OCI-M2 (cell line): ENCODE measurements around the gene LAMC2.

Experiments used
- DNase-seq: peaks from one replicate; lab custom pipeline; 2025; ENCODE audit not compliant: unreplicated experiment; lab: John Stamatoyannopoulos, UW

LAMC2 gene

DNA sequence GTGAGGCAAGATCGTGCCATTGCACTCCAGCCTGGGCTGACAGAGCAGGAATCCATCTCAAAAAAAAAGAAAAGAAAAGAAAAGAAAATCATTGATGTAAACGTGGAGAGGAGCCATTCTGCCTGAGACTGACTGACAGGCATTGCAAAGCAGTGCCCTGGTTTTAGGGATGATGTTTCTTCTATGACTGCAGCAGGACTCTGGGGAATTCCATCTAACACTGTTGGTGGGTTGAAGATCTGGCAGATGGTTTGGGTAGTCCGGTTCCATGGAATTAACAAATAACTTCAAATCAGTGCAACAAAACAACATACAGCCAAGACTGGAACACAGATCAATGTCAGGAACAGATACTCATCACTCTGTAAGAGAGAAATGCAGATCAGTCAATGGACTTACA lies 17.8 kb upstream of the LAMC2 start:
- DNase-seq, result no peak

DNA sequence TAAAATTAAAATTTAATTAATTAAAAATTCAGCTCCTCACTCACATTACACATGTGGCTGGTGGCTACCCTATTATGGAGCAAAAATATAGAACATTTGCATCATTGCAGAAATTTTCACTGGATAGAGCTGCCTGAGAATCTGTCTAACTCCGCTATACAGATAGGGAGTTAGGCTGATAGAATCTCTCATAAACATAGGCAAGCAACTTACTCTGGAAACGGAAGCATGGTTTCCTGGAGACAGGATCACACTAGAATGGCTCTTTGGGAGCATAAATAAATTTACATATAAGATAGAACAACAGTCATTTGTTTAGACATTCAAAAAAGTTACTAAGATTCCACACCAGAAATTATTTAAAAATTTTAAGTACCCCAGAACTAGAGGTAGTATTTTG lies 12.2 kb upstream of the LAMC2 start:
- no peak for DNase-seq

DNA sequence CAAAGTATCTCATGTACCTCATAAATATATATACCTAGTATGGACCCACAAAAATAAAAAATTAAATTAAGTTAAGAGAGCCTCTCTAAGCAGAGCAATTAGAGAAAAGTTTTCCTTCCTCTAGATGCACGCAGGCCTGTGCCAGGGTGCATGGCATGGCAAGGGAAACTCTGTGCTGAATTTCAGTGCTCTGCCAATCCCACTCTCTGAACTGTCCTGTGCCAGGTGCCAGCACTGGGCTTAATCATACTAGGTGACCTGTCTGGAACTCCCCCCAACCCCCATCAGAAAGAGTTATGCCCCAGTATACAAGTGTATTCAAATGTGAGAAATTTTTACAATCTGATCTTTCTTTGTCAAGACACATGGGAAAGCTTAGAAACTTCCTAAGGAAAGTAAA lies 10.4 kb upstream of the LAMC2 start:
- DNase-seq, result no peak

DNA sequence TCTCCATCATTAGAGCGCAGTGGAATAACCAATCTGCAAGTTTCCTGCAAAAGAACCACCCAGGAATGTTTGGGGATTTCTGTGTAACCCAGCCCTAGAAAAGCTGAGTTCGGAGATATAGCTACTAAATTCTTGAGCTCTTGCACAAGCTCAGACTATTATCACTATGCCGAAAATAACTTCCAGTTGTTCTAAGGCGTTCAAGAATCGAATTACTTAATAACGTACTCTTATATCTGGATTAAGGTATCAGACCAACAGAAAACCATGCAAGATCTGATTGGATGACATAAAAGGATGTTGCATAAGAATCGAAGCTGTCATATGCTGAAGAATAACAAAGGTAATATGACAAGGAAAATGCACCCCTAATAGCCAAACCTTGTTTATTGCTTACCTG lies 7.5 kb upstream of the LAMC2 start:
- DNase-seq, result no peak

DNA sequence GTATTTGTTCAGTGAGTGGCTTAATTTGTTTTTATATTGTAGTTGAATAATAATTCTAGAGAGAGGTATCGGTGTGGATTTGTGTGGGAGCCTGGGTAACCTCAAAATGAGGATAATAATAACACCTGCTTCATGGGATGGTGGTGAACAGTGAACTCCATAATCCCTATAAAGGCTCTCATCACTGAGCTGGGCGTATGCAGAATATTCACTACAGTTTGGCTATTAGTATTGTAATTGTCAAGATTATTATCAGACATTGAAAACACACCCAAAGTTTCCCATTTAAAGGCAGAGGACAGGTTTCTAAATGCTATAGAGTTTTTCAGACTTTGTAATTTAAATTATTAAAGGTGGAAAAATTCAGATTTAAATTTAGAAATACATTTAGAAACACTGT lies 7.0 kb upstream of the LAMC2 start:
- no peak for DNase-seq

DNA sequence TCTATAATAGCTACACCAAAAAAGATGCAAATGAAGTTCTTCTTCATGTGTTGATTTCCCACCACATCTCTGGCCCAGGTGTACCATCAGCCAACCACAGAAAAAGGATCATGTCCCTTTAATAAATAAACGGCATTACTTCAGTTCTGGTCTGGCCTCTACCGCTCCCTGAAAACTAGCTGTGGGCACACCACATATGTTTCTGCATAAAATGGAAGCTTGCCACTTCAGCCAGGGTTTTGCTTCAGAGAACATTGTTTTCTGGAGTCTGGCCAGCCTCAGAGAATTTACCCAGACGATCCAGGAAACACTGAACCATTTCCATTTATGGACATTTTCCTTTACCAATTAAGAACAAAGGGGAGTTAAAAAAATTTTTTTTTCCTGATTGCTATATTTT lies 5.8 kb upstream of the LAMC2 start:
- no peak for DNase-seq

DNA sequence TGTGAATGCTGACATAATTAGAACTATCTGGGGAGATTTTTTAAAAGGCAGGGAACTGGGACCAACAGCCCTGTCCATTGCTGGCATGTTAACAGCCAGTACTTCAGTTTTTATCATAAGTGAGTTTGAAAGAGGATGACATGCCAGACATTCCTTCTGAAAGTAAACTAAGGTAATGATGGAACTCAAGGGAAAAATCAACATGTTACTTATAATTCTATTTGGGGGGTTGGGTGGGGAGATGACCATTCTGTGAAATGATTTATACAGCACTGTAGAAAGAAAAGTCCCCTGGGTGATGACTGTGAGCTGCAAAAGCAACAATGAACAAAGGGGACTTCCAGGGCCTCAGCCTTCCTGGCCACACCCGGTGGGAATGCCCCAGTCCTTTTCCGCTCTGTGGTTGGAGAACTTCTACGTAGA lies 5.4 kb upstream of the LAMC2 start:
- DNase-seq, result no peak

DNA sequence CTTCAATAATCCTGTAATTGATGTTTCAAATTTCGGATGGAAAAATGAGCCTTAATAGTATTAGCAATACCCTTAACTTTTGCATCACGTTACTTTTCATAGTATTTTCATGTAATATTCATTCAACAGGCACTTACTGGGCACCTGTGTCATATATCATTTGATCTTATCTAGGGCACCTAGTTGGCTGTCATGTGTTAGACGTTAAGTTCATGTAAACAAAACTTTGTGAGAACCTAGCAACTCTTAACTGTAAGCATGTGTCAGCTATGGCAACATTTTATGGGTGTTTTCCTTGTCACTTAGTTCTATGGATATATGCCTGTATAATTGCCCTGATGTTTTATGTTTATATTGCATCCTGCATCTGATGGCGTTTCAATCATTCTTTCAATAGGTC lies 777 bp downstream of the LAMC2 start:
- no peak for DNase-seq

DNA sequence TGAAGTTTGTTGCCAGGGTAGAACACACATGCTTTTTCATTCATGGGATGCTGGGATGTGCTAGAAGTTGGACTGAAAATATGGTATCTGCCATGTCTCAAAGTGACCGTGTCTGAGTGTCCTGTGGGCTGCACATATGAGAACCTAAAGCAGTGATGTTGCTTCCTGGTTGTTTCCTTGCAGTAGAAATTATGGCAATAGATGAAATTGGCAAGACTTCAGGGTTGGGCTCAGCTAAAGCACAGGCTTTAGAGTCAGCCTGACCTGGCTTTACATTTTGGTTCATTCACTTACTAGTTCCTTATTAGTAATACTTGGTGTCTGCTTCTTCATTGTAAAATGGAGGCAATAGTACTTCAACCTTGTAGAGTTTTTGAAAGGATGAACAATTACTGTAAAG lies 2.2 kb downstream of the LAMC2 start:
- no peak for DNase-seq

DNA sequence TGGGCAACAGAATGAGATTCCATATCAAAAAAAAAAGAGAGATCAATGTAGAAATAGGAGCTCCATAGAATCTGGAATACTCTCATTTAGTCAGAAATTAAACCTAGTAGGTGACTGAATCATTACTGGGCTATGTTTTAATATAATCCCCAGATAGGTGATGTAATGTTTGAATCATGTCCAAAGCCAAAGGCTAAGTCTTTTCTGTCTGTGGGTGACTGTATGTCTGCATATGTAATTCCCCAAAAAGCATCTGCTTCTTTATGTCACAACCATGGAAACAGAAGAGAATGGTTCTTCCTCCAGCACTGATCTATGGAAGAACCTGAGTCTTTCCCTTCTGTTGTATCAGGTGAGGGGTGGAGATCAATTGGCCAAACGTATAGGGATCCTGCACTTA lies 5.8 kb downstream of the LAMC2 start:
- no peak for DNase-seq

DNA sequence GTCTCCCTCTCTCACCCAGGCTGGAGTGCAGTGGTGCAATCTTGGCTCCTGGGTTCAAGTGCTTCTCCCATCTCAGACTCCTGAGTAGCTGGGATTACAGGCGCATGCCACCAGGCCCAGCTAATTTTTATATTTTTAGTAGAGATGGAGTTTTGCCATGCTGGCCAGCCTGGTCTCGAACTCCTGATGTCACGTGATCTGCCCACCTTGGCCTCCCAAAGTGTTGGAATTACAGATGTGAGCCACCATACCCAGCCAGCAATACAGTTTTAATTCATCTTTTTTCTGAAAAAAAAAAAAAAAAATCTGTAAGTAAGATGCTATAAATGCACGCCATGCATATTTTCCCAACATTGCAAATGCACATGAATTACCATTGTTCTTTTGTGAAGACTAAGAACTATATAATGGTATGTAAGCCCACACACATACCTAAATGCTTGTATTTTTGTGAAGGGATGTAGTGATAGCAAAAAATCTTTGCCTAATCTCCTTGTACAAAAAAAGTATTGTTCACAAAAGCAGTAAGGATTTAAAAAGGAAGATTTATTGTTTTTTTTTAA lies 8.0 kb downstream of the LAMC2 start:
- no peak for DNase-seq

DNA sequence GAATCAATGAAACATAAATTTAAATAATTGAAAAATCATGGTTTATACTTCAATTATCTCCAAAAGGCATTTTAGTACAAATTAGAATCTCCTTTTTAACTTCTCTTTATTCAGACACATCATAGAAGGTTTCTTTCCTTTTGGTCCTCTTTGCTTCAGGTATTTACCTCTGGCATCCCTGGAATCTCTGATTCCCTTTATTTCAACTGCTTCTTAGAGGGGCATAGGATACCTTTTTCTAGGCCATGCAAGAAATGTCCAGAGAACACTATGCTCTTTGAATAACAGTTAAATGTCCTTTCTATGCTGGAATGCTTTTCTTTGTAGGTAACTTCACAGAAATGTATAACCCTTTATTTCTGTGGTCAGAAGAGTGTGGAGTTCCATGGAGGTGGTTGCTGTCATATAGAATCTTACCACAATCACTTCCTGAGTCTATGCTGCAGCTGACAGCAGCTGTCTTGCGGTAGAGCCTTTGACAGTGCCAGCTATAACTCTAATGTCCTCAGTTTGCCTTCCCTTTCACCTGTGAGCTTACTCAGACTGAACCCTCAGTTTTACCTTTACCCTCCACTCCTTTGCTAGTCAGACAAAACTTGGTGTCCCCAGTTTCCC lies 8.6 kb downstream of the LAMC2 start:
- no peak for DNase-seq

DNA sequence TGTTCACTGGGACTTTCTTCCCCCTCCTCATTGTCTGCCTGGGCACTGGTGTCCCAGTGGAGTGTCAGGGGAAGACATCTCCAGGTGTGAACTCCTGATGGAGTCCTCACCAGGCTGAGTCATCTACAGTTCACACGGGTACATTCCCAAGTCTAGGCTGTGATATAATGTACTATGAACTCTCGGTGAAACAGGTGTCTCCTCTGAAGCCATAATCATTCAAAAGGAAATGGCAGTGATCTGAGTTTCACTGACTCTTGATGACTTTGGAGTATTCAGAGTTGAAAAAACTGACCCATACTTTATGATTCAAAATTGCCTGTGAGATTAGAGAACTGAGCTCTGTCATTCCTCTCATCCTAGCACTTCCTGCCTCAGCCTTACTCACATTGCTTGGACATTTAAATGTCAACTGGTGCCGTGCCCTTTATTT lies 9.1 kb downstream of the LAMC2 start:
- DNase-seq, result no peak

DNA sequence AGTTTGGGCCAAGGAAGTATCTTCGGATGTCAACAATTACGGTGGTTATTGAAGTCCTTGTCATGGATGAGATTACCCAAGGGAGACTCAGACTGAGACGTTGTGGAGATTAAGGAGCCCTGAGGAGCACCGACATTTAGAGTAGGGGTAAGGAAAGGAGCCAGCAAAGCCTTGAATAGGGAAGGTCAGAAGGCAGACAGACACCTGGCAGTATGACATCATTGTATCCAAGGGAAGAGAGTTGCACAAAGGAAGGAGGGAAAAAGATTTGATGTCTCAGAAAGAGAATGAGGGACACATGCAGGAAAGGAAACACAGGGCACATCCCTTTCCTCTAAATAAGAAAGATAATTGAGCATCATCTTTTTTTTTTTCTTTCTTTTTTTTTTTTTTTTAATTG lies 11.7 kb downstream of the LAMC2 start:
- no peak for DNase-seq

DNA sequence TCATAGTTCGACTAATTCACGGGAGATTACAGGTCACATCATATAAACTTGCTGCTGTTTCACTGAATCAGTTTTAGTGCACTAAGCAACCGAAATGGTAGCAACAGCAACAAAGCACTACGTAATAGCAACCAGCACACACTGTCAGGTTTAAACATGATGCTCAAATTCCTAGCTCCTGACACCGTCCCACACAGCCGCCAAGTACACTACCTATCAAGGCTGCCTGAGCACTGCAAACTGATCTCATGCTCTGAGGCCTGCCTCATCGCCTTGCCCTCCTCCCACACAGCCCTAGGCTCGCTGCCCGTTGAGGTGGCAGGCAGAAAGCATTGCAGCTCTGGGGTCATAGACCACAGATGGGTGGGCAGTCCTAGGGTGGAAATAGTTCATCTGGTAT lies 12.4 kb downstream of the LAMC2 start:
- DNase-seq, result no peak

DNA sequence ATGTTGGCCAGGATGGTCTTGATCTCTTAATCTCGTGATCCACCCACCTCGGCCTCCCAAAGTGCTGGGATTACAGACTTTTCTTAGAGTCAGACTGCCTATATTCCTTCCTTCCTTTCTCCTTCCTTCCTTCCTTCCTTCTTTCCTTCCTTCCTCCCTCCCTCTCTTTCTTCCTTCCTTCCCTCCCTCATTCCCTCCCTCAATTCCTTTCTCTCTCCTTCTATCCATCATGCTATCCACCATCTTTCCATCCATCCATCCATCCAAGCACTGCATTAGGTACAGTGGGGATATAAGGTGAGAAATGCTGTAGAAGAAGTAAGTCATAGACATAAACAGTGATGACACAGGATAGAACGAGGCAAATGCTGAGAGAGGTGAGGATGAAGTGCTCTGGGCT lies 13.2 kb downstream of the LAMC2 start:
- DNase-seq, result no peak

DNA sequence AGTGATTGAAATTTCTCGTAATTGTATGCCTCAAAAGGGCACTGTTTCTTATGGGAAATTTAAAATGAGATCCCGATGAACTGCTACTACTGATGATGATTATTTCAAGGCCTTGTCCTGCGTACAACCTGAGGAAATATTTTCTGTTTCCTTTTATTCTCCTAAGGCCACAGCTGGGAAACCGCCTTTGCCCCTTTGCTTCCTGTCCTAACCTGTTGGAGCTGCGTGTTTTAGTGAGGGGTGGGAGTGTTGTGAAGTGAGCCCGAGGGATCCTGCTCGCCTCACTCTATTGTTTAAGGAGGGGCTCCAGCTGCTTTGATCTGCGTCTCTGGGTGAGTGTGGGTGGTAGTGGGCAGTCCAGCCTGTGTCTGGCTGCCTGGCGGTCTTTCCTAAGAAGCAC lies 14.4 kb downstream of the LAMC2 start:
- DNase-seq, result no peak

DNA sequence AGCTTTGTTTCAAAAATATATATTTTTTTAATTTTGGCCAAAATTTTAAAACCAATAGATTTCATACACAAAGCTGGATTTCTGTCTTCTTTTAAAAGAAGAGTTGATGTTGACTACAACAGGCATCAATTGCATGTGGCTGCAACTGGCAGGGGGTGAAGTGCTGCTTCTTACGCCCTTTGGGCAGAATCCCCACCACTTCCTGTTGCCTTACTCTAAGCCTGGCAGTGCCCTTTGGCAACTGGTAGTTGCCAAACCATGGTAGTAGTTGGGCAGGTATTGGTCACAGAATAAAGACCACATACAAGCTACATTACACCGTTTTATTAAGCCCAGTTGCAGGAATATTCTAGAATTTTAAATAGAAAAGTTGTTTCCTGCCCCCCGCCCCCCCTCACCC lies 17.0 kb downstream of the LAMC2 start:
- DNase-seq, result no peak

DNA sequence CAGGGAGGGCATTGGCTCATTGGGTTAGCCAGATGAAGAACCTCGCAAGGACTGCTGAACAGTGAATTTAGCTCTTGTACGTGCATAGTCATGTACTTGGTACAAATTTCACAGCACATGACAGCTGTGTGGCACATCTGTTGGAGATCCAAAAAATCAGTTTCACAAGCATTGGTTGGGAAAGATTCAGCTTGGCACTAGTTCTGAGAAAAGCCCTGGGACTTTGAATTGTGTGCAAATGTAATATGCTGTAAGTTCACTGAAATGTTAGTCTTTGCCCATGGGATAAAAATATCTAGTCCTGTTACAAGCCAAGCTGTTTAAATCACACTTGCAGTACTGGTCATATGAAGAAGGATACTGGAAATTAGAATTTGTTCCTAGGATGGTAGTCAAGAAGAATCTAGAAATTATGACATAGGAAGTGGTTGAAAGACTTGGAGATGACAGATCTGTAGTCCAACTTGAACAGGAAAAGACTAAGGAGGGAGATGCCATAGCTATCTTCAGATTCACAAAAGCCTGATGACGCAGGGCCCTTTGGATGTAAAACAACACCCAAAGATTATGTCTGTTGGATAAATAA lies 19.2 kb downstream of the LAMC2 start:
- no peak for DNase-seq

DNA sequence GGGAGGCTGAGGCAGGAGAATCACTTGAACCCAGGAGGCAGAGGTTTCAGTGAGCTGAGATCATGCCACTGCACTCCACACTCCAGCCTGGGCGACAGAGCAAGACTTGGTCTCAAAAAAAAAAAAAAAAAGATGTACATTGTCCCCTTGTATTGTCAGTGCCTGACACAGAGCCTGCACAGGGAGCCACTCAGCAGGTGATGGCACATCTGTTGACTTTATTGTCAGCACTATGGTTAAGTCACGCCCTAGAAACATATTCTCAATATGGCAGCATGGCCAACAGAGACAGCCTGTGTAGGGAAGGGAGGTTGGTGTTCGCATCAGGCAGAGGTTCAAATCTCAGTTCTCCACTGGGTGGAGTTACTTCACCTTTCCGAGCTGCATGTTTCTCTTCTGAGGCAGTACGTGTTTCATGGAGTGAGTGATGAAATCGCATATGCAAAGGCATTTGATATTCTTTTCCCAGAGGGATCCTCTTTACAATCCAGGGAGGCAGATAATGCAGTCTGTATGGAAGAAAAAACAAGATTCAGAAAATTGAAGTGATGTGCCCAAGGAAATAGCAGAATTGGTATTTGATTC lies 20.6 kb downstream of the LAMC2 start:
- no peak for DNase-seq

DNA sequence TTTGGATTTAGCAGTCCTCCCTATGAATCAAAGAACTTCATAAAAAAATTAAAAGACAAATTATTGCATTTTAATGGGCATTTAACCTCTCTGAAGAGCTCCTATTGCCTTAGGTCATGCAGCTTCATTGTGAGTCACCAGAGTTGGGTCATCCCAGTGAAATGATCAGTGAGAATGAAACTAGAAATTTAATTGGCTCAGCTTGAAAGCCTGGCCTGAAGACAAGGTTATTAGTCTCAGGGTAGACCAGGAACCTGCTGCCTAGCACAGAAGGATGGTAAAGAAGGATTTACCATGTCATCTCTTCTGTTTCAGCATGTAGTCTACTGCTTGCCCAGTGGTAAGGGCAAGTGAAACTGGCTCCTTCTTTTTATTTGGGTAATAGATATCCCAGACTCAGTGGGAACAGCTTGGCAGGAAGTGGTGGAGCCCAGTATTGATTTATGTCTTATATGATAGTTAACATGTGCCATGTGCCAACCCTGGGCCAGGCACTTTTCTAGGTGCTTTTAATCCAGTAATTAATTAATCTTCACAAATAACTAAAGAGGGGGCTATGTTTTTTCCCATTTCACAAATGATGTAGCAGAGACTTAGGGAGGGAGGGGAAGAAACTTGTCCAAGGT lies 23.6 kb downstream of the LAMC2 start:
- DNase-seq, result no peak

DNA sequence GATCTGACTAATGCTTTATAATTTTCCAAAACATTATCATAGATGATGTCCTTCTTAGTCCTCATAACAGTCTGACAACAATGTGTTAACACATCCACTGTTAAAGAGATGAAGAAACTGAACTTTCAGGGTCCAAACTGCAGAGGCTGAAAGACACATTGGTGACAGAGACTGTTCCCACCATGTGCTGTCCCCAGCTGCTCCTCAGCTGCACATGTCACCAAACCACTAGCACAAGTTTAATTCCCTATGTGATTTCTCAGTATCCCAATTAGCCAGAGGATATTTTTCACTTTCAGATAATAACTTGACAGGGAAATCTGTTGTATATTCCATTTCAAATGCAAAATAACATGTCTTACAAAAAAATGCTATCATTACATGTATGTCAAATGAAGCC lies 24.6 kb downstream of the LAMC2 start:
- DNase-seq, result no peak
